ENCODE data around the gene KRTAP1-3.
"Not testable (repeated sequence)": the region's sequence is repeated elsewhere in the genome, so short reads cannot be mapped to it uniquely, and the experiment has no call there.

Gene KRTAP1-3, protein sequence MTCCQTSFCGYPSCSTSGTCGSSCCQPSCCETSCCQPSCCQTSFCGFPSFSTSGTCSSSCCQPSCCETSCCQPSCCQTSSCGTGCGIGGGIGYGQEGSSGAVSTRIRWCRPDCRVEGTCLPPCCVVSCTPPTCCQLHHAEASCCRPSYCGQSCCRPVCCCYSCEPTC

DNA sequence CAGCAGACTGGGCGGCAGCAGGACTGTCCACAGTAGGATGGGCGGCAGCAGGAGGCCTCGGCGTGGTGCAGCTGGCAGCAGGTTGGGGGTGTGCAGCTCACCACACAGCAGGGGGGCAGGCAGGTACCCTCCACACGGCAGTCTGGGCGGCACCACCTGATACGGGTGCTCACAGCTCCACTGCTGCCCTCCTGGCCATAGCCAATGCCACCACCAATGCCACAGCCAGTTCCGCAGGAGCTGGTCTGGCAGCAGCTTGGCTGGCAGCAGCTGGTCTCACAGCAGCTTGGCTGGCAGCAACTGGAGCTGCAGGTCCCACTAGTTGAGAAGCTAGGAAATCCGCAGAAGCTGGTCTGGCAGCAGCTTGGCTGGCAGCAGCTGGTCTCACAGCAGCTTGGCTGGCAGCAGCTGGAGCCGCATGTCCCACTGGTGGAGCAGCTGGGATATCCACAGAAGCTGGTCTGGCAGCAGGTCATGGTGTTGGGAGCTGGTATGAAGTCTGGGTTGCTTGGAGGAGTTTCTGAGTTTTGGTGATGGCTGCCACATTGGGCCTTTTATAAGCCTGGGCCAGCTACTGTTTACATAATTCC is at the start of gene KRTAP1-3:
Gene KRTAP1-3, minus strand, starts transcription at position 529 of the 590 bp plus-strand sequence. Its CDS starts 53 bp downstream, at position 476.
- in situ Hi-C loops (cut with MboI; ENCODE audit: low pct_unique_long_range_greater_than_20kb, low sequenced_read_pairs, unreplicated experiment); DNase-seq (ENCODE audit: low spot score): not testable (repeated sequence)

DNA sequence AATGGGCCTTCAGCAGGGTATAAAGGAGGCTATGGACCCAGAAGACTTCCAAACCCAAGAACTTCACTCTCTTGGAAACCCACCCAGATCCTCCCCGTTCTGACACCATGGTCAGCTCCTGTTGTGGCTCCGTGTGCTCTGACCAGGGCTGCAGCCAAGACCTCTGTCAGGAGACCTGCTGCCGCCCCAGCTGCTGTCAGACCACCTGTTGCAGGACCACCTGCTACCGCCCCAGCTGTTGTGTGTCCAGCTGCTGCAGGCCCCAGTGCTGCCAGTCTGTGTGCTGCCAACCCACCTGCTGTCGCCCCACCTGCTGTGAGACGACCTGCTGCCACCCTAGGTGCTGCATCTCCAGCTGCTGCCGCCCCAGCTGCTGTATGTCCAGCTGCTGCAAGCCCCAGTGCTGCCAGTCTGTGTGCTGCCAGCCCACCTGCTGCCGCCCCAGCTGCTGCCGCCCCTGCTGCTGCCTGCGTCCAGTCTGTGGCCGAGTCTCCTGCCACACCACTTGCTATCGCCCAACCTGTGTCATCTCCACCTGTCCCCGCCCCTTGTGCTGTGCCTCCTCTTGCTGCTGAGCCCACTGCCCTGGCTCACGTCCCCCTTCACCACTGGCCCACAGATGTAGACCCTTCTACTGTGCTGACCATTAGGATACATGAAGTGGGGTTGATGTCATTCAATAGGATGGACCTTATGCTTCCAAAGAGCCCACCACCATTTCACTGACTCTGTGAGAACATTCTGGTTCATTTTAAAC is 49.6 kb upstream of the KRTAP1-3 start, which contains the start of gene KRTAP4-7:
Gene KRTAP4-7, plus strand, starts transcription at position 51 of the 757 bp plus-strand sequence. Its CDS starts 57 bp downstream, at position 108.
- DNase-seq (ENCODE audit: low spot score); in situ Hi-C loops (cut with MboI; ENCODE audit: low pct_unique_long_range_greater_than_20kb, low sequenced_read_pairs, unreplicated experiment): not testable (repeated sequence)

DNA sequence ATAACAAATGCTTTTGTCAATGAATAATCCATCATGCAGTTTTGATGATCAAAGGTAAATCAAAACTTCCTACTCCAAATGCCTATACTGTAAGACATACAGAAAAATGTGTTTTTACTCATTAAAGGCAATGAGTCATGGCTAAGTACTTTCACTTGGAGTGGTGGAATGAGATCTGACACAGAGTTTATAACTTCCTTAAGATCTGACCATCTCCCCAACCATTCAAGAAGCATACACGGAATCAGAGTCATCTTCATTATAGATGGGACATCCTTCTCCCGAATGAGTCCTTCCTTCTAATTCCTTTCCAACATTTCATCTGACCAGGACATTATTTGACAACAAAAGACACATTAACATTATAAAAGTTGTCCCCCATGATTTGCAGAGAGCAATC is 48.8 kb upstream of the KRTAP1-3 start:
- in situ Hi-C loops (cut with MboI; ENCODE audit: low pct_unique_long_range_greater_than_20kb, low sequenced_read_pairs, unreplicated experiment); DNase-seq (ENCODE audit: low spot score): not testable (repeated sequence)

DNA sequence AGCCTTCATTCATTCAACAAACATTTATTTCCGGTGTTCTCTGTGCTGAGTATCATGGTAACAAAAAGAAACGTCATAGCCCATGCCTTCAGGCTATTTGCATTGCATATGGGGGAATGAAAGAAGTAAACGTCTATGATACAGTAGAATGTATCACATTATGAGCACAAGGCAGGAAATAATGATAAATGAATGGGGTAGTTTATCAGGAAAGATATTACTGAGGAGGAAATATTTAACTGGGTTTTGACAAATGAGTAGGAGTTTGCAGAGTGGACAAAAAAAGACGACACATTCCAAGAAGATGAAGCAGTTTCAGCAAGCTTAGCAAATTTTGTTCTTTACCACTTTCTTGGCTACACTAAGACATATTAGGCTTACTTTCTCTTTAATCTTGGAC is 48.0 kb upstream of the KRTAP1-3 start:
- in situ Hi-C loops (cut with MboI; ENCODE audit: low pct_unique_long_range_greater_than_20kb, low sequenced_read_pairs, unreplicated experiment), result no loop called here
- no peak for DNase-seq (ENCODE audit: low spot score)
- TF ChIP-seq, protein P1, sequence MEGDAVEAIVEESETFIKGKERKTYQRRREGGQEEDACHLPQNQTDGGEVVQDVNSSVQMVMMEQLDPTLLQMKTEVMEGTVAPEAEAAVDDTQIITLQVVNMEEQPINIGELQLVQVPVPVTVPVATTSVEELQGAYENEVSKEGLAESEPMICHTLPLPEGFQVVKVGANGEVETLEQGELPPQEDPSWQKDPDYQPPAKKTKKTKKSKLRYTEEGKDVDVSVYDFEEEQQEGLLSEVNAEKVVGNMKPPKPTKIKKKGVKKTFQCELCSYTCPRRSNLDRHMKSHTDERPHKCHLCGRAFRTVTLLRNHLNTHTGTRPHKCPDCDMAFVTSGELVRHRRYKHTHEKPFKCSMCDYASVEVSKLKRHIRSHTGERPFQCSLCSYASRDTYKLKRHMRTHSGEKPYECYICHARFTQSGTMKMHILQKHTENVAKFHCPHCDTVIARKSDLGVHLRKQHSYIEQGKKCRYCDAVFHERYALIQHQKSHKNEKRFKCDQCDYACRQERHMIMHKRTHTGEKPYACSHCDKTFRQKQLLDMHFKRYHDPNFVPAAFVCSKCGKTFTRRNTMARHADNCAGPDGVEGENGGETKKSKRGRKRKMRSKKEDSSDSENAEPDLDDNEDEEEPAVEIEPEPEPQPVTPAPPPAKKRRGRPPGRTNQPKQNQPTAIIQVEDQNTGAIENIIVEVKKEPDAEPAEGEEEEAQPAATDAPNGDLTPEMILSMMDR (IDR thresholded peaks at IDR 0.05; ENCODE audit: extremely low read depth, insufficient read depth, missing control alignments), result no peak

DNA sequence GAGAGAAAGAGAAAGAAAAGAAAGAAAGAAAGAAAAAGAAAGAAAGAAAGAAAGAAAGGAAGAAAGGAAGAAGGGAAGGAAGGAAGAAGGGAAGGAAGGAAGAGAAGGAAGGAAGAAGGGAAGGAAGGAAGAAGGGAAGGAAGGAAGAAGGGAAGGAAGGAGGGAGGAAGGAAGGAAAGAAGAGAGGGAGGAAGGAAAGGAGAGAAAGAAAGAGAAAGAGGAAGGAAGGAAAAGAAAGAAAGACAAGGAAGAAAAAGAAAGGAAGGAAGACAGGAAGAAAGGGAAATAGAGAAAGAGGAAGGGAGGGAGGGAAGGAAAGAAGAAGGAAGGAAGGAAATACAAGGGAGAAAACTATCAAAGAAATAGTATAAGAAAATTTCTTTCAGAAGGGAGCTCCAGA is 42.1 kb upstream of the KRTAP1-3 start:
- in situ Hi-C loops (cut with MboI; ENCODE audit: low pct_unique_long_range_greater_than_20kb, low sequenced_read_pairs, unreplicated experiment), result no loop called here
- TF ChIP-seq, protein P1 (IDR thresholded peaks at IDR 0.05; ENCODE audit: extremely low read depth, insufficient read depth, missing control alignments), result no peak
- no peak for DNase-seq (ENCODE audit: low spot score)

DNA sequence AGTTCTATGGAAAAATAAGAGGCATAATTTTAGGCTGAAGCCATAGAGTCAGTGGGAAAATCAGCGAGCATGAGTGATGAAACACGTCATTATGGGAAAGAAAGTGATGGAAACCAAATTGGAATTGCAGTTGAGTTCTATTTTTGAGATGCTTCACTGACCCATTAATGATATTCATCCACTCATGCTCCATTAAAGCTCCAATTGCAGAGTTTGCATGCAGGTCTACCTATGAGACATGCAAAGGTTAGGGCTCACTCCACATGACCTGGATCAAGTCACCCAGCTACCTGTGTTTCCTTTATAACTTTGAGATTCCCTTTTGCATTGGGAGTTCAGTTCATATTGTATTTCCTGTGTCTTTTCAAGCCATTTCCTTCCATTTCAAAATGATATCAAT is 39.0 kb upstream of the KRTAP1-3 start:
- TF ChIP-seq, protein P1 (IDR thresholded peaks at IDR 0.05; ENCODE audit: extremely low read depth, insufficient read depth, missing control alignments), result no peak
- in situ Hi-C loops (cut with MboI; ENCODE audit: low pct_unique_long_range_greater_than_20kb, low sequenced_read_pairs, unreplicated experiment), result no loop called here
- DNase-seq (ENCODE audit: low spot score), result no peak

DNA sequence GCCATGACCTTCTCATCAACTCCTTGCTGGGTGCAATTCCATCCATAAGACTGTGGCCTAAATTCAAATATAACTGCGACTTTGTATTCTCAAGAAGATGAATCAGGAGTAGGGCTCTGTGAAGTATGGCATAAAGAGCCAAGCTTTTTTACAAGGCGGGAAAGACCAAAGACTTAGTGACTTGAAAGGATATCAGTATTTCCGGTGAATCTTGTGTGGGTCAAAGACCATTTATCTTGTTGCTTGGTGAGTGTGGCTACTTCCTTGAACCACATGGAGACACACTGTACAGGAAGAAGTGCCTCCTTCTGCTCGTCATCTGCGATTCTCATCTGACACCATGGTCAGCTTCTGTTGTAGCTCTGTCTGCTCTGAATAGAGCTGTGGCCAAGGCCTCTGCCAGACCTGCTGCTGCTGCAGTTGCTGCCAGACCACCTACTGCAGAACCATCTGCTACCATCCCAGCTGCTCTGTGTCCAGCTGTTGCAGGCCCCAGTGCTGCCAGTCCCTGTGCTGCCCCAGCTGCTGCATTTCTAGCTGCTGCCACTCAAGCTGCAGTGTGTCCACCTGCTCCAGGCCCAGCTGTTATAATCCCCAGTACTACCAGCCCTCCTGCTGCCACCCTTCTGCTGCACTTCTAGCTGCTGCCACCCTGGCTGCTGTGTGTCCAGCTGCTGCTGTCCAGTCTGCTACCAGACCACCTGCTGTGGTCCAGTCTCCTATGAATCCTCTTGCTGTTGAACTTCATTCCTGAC is 37.1 kb upstream of the KRTAP1-3 start:
- TF ChIP-seq, protein P1 (IDR thresholded peaks at IDR 0.05; ENCODE audit: extremely low read depth, insufficient read depth, missing control alignments), result no peak
- in situ Hi-C loops (cut with MboI; ENCODE audit: low pct_unique_long_range_greater_than_20kb, low sequenced_read_pairs, unreplicated experiment), result no loop called here
- no peak for DNase-seq (ENCODE audit: low spot score)

DNA sequence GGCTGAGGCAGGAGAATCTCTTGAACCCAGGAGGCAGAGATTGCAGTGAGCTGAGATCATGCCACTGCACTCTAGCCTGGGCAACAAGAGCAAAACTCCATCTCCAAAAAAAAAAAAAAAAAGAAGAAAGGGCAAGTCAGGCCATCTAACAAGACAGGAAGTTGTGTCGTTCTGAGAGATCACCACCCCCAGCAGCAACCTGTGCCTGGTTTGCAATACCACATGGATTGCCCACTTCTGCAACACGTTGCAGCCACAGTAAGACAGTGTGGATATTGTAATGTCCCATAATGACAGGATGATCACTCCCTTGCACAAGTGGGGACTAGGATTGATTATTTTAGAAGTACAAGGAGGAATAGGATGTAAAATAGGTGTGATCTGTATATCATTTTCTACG is 34.4 kb upstream of the KRTAP1-3 start:
- DNase-seq (ENCODE audit: low spot score), result no peak
- TF ChIP-seq, protein P1 (IDR thresholded peaks at IDR 0.05; ENCODE audit: extremely low read depth, insufficient read depth, missing control alignments), result no peak
- in situ Hi-C loops (cut with MboI; ENCODE audit: low pct_unique_long_range_greater_than_20kb, low sequenced_read_pairs, unreplicated experiment), result no loop called here

Measured in GM13977 (cell line).